RWPE2 (cell line): Measurements from ENCODE around the gene UGT1A3.

Experiments used
- ATAC-seq: fragments of 200-7000 bp; cut with Tn5 transposase; 3 replicates; pipeline ENCODE4 v1.9.1; 2021; ENCODE audit warnings: low read depth
- DNase-seq: peaks from one replicate; pipeline ENCODE4 v3.0.0-alpha.2; 2020; ENCODE audit warnings: low spot score
- H3K27ac ChIP-seq: fragments of 450-650 bp; 2 replicates; pipeline ENCODE4 v1.5.1; 2017; ENCODE audit warnings: mild to moderate bottlenecking; ENCODE audit not compliant: poor library complexity, severe bottlenecking
- H3K27me3 ChIP-seq: fragments of 250-450 bp; sonication (Bioruptor Pico); 2 replicates; pipeline ENCODE4 v1.5.1; 2021; ENCODE audit warnings: mild to moderate bottlenecking, moderate library complexity; ENCODE audit not compliant: insufficient read depth, poor library complexity, severe bottlenecking
- H3K36me3 ChIP-seq: fragments of 250-450 bp; sonication (Bioruptor Pico); 2 replicates; pipeline ENCODE4 v1.5.1; 2020; ENCODE audit warnings: low read depth, mild to moderate bottlenecking, moderate library complexity
- H3K4me1 ChIP-seq: fragments of 250-450 bp; sonication (Bioruptor Pico); 2 replicates; pipeline ENCODE4 v1.5.1; 2021; ENCODE audit warnings: mild to moderate bottlenecking, moderate library complexity; ENCODE audit not compliant: insufficient read depth, poor library complexity, severe bottlenecking
- H3K4me3 ChIP-seq: fragments of 250-450 bp; sonication (Bioruptor Pico); 2 replicates; pipeline ENCODE4 v1.5.1; 2021; ENCODE audit warnings: mild to moderate bottlenecking, moderate library complexity; ENCODE audit not compliant: severe bottlenecking
- H3K9me3 ChIP-seq: fragments of 250-450 bp; sonication (Bioruptor Pico); 2 replicates; pipeline ENCODE4 v1.5.1; 2021; ENCODE audit warnings: mild to moderate bottlenecking, moderate library complexity; ENCODE audit not compliant: severe bottlenecking
- CTCF ChIP-seq: fragments of 450-650 bp; IDR thresholded peaks from one replicate; pipeline ENCODE4 v1.5.1; 2017; ENCODE audit warnings: mild to moderate bottlenecking, moderate library complexity; ENCODE audit not compliant: poor library complexity, severe bottlenecking

Gene UGT1A3

GRCh38 chr2:233818639-233819621, 90.1 kb downstream of the UGT1A3 start:
- DNase-seq, result peak; percentile 41
- no peak overlapping the region for H3K27ac ChIP-seq
- no peak overlapping the region for H3K4me3 ChIP-seq
- H3K36me3 ChIP-seq, result no peaks in the 10 kb centered on the region
- H3K27me3 ChIP-seq, result no peaks in the 10 kb centered on the region
- ATAC-seq, result no peak
- H3K9me3 ChIP-seq, result no peaks in the 10 kb centered on the region
- no peak for TF ChIP-seq CTCF
- H3K4me1 ChIP-seq, result no peaks in the 10 kb centered on the region

GRCh38 chr2:233819884-233820773, 91.3 kb downstream of the UGT1A3 start:
- no peak overlapping the region for H3K27ac ChIP-seq
- peak; percentile 38 for DNase-seq
- no peaks in the 10 kb centered on the region for H3K27me3 ChIP-seq
- no peak overlapping the region for H3K4me3 ChIP-seq
- TF ChIP-seq CTCF, result no peak
- no peaks in the 10 kb centered on the region for H3K4me1 ChIP-seq
- H3K36me3 ChIP-seq, result no peaks in the 10 kb centered on the region
- no peaks in the 10 kb centered on the region for H3K9me3 ChIP-seq
- ATAC-seq, result no peak

- no peak for TF ChIP-seq CTCF
- ATAC-seq, result no peak
- Histone ChIP-seq H3K36me3 (no peaks in the 10 kb centered on the region), H3K27me3 (no peaks in the 10 kb centered on the region), H3K9me3 (no peaks in the 10 kb centered on the region), H3K27ac (no peak overlapping the region), H3K4me1 (no peaks in the 10 kb centered on the region), H3K4me3 (no peak overlapping the region)
- DNase-seq, result peak; percentile 37
Observed at GRCh38 chr2:233820774-233821105, 91.9 kb downstream of the UGT1A3 start.

GRCh38 chr2:233821196-233821595, 92.4 kb downstream of the UGT1A3 start:
- peak; percentile 2 for DNase-seq
- Histone ChIP-seq H3K9me3 (no peaks in the 10 kb centered on the region), H3K36me3 (no peaks in the 10 kb centered on the region), H3K4me1 (no peaks in the 10 kb centered on the region), H3K27me3 (no peaks in the 10 kb centered on the region), H3K4me3 (no peak overlapping the region), H3K27ac (no peak overlapping the region)
- TF ChIP-seq CTCF, result no peak
- no peak for ATAC-seq
